Kidney (tissue), 14 donors: Measurements from ENCODE around the gene NALCN. TPM values are rescaled to one million over a fixed set of nuclear protein-coding genes. Genes with fewer than 3 reads are reported as not detected.

Source experiments
- DNase-seq, 5 donors: peaks; one replicate each; pipeline ENCODE4 v3.0.0-alpha.2; 2013 to 2020
- FAIRE-seq: peaks from 2 replicates; lab custom pipeline; 2012; peaks lifted over from hg19 to GRCh38; lab: Jason Lieb, UNC
- H3K27ac ChIP-seq, 2 donors: one replicate each; pipeline ENCODE4 v1.7.0; 2013; ENCODE audit warnings: low read depth in 2 of 2, low read length in 2 of 2, inconsistent platforms in 1 of 2
- H3K27me3 ChIP-seq: one replicate; pipeline ENCODE4 v1.7.1; 2013; ENCODE audit warnings: low read length, inconsistent platforms; ENCODE audit not compliant: control insufficient read depth, insufficient read depth
- H3K36me3 ChIP-seq, 3 donors: one replicate each; pipeline versions ENCODE4 v1.7.0 to v1.7.1; 2013; ENCODE audit warnings: low read length in 3 of 3, control low read depth in 1 of 3, inconsistent platforms in 1 of 3; ENCODE audit not compliant: insufficient read depth in 3 of 3, control insufficient read depth in 2 of 3
- H3K4me1 ChIP-seq, 3 donors: one replicate each; pipeline versions ENCODE4 v1.7.0 to v1.7.1; 2013; ENCODE audit warnings: low read length in 3 of 3, inconsistent platforms in 1 of 3, low read depth in 1 of 3; ENCODE audit not compliant: control insufficient read depth in 2 of 3, insufficient read depth in 2 of 3
- H3K4me3 ChIP-seq, 3 donors: one replicate each; pipeline versions ENCODE4 v1.7.0 to v1.8.1; 2013; ENCODE audit warnings: low read length in 3 of 3, control low read depth in 1 of 3, inconsistent platforms in 1 of 3
- H3K9ac ChIP-seq, 3 donors: one replicate each; pipeline versions ENCODE4 v1.7.0 to v1.7.1; 2013; ENCODE audit warnings: low read length in 3 of 3, control low read depth in 1 of 3, inconsistent platforms in 1 of 3
- H3K9me3 ChIP-seq, 3 donors: one replicate each; pipeline versions ENCODE4 v1.7.0 to v1.7.1; 2013; ENCODE audit warnings: low read length in 3 of 3, control low read depth in 1 of 3, inconsistent platforms in 1 of 3; ENCODE audit not compliant: control insufficient read depth in 2 of 3, insufficient read depth in 1 of 3
- CTCF ChIP-seq: IDR thresholded peaks from 3 replicates; pipeline ENCODE4 v1.5.1; 2012; ENCODE audit warnings: mild to moderate bottlenecking, moderate library complexity, borderline replicate concordance; ENCODE audit not compliant: insufficient read depth; ENCODE audit errors: extremely low read depth
- intact Hi-C: fragments of 100-400 bp; cut with DNase I; formaldehyde crosslinking; loops from one replicate; pipeline ENCODE4 v1.11.1; 2022
- polyA plus RNA-seq: library from polyadenylated mRNA; stranded (reverse); fragments of 350-450 nt; fragmentation: Illumina TruSeq; extraction: RNeasy Lipid Tissue Mini Kit (QIAGEN cat#74804); gene quantifications from one replicate; pipeline ENCODE4 v1.2.3, GENCODE V29; 2014; ENCODE audit warnings: low read depth, low replicate concordance; ENCODE audit not compliant: insufficient read depth
- total RNA-seq: library from RNA; stranded (reverse); fragmentation: NEBNext Ultra II Directional; extraction: Animal tissue kit (Norgen Biotek cat#: 25700); gene quantifications from one replicate; pipeline ENCODE4 v1.2.1, GENCODE V29; 2021
- donor health status: control.
- donor health status: control.
- donor health status: control.
- donor health status: control.
- donor health status: control.
- donor health status: DM: yes; HTN: yes; CAD: no.
- donor health status: Normal renal cell carcinoma (clear cell type).

NALCN gene
- total and polyA plus RNA-seq, 2 donors from 2014 or later = 0.43 to 2.4 TPM

- no peak for DNase-seq
- no peaks in the 10 kb centered on the region for H3K4me1 ChIP-seq
- no peak overlapping the region for H3K4me3 ChIP-seq
- TF ChIP-seq CTCF = no peak
- H3K9ac ChIP-seq = no peak overlapping the region
- no peak for FAIRE-seq
- H3K27ac ChIP-seq = no peak overlapping the region
- intact Hi-C loops = no loop called here
- no peaks in the 10 kb centered on the region for H3K27me3 ChIP-seq
- H3K9me3 ChIP-seq = no peaks in the 10 kb centered on the region
- H3K36me3 ChIP-seq = no peaks in the 10 kb centered on the region
Observed at GRCh38 chr13:101026736-101027398, 389.4 kb downstream of the NALCN start.

GRCh38 chr13:101026328-101026727 is 390.0 kb downstream of the NALCN start:
- Histone ChIP-seq H3K27ac (no peak overlapping the region), H3K9ac (no peak overlapping the region), H3K9me3 (no peaks in the 10 kb centered on the region), H3K4me3 (no peak overlapping the region), H3K4me1 (no peaks in the 10 kb centered on the region), H3K27me3 (no peaks in the 10 kb centered on the region), H3K36me3 (no peaks in the 10 kb centered on the region)
- FAIRE-seq (no peak), DNase-seq (no peak)
- intact Hi-C loops = no loop called here
- TF ChIP-seq CTCF = no peak

GRCh38 chr13:101025925-101026324 is 390.4 kb downstream of the NALCN start:
- FAIRE-seq = no peak
- no peaks in the 10 kb centered on the region for H3K27me3 ChIP-seq
- H3K9ac ChIP-seq = no peak overlapping the region
- no peak for DNase-seq
- H3K36me3 ChIP-seq = no peaks in the 10 kb centered on the region
- no peak overlapping the region for H3K4me3 ChIP-seq
- intact Hi-C loops = no loop called here
- H3K9me3 ChIP-seq = no peaks in the 10 kb centered on the region
- no peaks in the 10 kb centered on the region for H3K4me1 ChIP-seq
- H3K27ac ChIP-seq = no peak overlapping the region
- no peak for TF ChIP-seq CTCF

GRCh38 chr13:101025519-101025918 is 390.8 kb downstream of the NALCN start:
- Histone ChIP-seq H3K27ac (no peak overlapping the region), H3K36me3 (no peaks in the 10 kb centered on the region), H3K9me3 (no peaks in the 10 kb centered on the region), H3K4me1 (no peaks in the 10 kb centered on the region), H3K27me3 (no peaks in the 10 kb centered on the region), H3K4me3 (no peak overlapping the region), H3K9ac (no peak overlapping the region)
- DNase-seq (no peak), FAIRE-seq (no peak)
- no peak for TF ChIP-seq CTCF
- intact Hi-C loops = no loop called here
